Osteocyte (in vitro differentiated cells): ENCODE measurements around the gene NBAS. TPM values are rescaled to one million over a fixed set of nuclear protein-coding genes. Genes with fewer than 3 reads are reported as not detected.

Source experiments
- DNase-seq: peaks from one replicate; pipeline ENCODE4 v3.0.0; 2021; ENCODE audit warnings: mixed read lengths; ENCODE audit not compliant: unreplicated experiment; ENCODE audit errors: extremely low spot score
- H3K27ac Mint-ChIP-seq: one replicate; pipeline ENCODE4 v1.8.0; 2021; ENCODE audit warnings: mild to moderate bottlenecking, mixed read lengths; ENCODE audit not compliant: unreplicated experiment
- H3K27me3 Mint-ChIP-seq: one replicate; pipeline ENCODE4 v1.8.0; 2021; ENCODE audit warnings: mixed read lengths; ENCODE audit not compliant: unreplicated experiment
- H3K36me3 Mint-ChIP-seq: one replicate; pipeline ENCODE4 v1.8.0; 2021; ENCODE audit warnings: mixed read lengths; ENCODE audit not compliant: unreplicated experiment
- H3K4me1 Mint-ChIP-seq: one replicate; pipeline ENCODE4 v1.8.0; 2021; ENCODE audit warnings: mixed read lengths; ENCODE audit not compliant: unreplicated experiment
- H3K4me3 Mint-ChIP-seq: one replicate; pipeline ENCODE4 v1.8.0; 2021; ENCODE audit warnings: mild to moderate bottlenecking, moderate library complexity, mixed read lengths; ENCODE audit not compliant: unreplicated experiment
- H3K9me3 Mint-ChIP-seq: one replicate; pipeline ENCODE4 v1.8.0; 2021; ENCODE audit warnings: mixed read lengths; ENCODE audit not compliant: unreplicated experiment
- total RNA-seq: library from RNA; stranded (reverse); gene quantifications from 2 replicates; pipeline ENCODE4 v1.2.1, GENCODE V29; 2021
- TF ChIP-seq, protein P1 (sequence below): fragments of 200-600 bp; sonication (generic); IDR thresholded peaks from 2 replicates; pipeline ENCODE4 v1.5.0; 2021; ENCODE audit warnings: antibody characterized with exemption, mild to moderate bottlenecking, moderate library complexity

Gene NBAS
- total RNA-seq, 1 donor from 2014 or later = 43.6 TPM

DNA sequence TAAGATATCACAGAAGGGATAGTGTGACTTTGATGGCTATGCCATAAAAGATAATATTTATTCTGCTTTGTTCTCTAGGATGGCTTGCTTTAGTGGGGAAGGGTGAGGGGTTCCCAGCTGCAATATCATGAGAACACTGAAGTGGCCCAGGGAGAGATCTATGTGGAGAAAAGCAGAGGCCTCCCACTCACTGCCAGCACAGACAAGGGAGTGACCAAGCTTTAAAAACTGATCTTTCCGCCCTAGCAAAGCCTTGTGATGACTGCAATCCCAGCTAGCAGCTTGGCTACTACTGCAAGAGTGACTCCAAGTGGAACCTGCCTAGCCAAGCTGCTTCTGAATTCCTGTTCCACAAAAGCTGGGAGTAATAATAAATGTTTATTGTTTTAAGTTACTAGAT, 22.7 kb upstream of the NBAS start:
- no peak overlapping the region for H3K27ac Mint-ChIP-seq
- H3K27me3 Mint-ChIP-seq = peaks cover 20% of the 10 kb centered on the region
- H3K4me3 Mint-ChIP-seq = no peak overlapping the region
- no peaks in the 10 kb centered on the region for H3K36me3 Mint-ChIP-seq
- TF ChIP-seq, protein P1, sequence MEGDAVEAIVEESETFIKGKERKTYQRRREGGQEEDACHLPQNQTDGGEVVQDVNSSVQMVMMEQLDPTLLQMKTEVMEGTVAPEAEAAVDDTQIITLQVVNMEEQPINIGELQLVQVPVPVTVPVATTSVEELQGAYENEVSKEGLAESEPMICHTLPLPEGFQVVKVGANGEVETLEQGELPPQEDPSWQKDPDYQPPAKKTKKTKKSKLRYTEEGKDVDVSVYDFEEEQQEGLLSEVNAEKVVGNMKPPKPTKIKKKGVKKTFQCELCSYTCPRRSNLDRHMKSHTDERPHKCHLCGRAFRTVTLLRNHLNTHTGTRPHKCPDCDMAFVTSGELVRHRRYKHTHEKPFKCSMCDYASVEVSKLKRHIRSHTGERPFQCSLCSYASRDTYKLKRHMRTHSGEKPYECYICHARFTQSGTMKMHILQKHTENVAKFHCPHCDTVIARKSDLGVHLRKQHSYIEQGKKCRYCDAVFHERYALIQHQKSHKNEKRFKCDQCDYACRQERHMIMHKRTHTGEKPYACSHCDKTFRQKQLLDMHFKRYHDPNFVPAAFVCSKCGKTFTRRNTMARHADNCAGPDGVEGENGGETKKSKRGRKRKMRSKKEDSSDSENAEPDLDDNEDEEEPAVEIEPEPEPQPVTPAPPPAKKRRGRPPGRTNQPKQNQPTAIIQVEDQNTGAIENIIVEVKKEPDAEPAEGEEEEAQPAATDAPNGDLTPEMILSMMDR = no peak
- no peak for DNase-seq
- H3K4me1 Mint-ChIP-seq = no peaks in the 10 kb centered on the region
- H3K9me3 Mint-ChIP-seq = no peaks in the 10 kb centered on the region

DNA sequence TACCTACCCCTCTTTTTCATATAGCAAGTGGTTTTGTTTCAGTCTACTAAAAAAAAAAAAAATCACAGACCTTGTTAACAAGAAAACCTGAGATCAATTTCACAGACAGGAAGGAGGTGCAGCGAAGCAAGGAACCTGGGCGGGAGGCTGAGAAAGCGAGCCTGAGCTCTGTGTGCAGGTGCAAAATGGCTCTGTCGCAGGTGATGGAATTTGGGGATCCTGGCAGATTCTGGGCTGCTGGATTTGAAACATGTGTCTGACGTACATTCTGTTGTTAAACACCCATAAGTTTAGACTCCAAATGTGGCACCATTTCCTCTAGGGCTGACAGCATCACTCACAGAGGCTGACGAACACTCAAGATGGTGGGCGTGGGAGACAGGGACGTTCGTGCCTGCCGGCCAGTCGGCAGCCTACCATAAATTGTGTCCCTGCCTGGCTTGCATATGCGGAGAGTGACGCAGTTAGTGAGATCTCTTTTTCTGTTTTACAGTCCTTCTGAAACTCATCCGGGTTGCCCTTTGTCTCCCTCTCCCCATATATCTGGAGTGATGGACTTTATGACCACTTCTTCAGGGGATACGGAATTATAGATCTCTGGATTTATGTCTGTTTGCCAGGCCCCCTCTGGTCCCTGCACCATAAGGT, 21.7 kb upstream of the NBAS start:
- Mint-ChIP-seq H3K27me3 (peaks cover 20% of the 10 kb centered on the region), H3K9me3 (no peaks in the 10 kb centered on the region), H3K27ac (no peak overlapping the region), H3K36me3 (no peaks in the 10 kb centered on the region), H3K4me1 (no peaks in the 10 kb centered on the region), H3K4me3 (no peak overlapping the region)
- DNase-seq = no peak
- TF ChIP-seq, protein P1 = no peak

DNA sequence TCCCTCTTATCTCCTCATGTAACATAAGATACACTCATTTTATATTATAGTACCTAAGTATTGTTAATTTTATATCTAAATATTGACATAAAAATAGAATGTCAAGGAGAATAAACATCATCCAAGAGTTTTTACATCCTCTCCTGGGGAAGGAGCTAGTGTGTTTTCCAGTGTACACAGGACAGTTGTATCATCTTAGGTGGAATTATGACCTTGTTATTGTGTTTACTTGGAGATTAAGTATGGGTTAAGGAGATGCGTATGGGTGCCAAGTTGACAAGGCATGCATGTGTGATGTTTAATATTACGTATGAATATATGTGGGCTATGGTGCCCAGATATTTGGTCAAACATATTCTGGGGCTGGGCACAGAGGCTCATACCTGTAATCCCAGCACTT, 19.3 kb upstream of the NBAS start:
- no peak overlapping the region for H3K4me3 Mint-ChIP-seq
- DNase-seq = no peak
- no peaks in the 10 kb centered on the region for H3K4me1 Mint-ChIP-seq
- peaks cover 14% of the 10 kb centered on the region for H3K27me3 Mint-ChIP-seq
- H3K36me3 Mint-ChIP-seq = no peaks in the 10 kb centered on the region
- no peak overlapping the region for H3K27ac Mint-ChIP-seq
- TF ChIP-seq, protein P1 = no peak
- H3K9me3 Mint-ChIP-seq = no peaks in the 10 kb centered on the region

DNA sequence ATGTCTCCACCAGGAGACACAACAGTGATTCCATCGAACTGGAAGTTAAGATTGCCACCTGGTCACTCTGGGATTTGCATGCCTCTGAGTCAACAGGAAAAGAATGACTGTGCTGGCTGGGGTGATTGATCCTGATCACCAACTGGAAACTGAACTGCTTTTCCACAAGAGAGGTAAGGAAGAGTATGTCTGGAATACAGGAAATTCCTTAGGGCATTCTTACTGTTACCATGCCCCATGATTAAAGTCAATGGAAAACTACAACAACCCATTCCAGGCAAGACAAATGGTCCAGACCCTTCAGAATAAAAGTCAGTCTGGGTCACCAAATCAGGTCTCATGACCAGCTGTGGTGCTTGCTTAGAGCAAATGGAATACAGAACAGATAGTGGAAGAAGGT, 18.5 kb upstream of the NBAS start:
- H3K4me3 Mint-ChIP-seq = no peak overlapping the region
- H3K36me3 Mint-ChIP-seq = no peaks in the 10 kb centered on the region
- H3K27ac Mint-ChIP-seq = no peak overlapping the region
- no peak for DNase-seq
- no peaks in the 10 kb centered on the region for H3K4me1 Mint-ChIP-seq
- no peaks in the 10 kb centered on the region for H3K9me3 Mint-ChIP-seq
- TF ChIP-seq, protein P1 = no peak
- H3K27me3 Mint-ChIP-seq = peaks cover 12% of the 10 kb centered on the region

DNA sequence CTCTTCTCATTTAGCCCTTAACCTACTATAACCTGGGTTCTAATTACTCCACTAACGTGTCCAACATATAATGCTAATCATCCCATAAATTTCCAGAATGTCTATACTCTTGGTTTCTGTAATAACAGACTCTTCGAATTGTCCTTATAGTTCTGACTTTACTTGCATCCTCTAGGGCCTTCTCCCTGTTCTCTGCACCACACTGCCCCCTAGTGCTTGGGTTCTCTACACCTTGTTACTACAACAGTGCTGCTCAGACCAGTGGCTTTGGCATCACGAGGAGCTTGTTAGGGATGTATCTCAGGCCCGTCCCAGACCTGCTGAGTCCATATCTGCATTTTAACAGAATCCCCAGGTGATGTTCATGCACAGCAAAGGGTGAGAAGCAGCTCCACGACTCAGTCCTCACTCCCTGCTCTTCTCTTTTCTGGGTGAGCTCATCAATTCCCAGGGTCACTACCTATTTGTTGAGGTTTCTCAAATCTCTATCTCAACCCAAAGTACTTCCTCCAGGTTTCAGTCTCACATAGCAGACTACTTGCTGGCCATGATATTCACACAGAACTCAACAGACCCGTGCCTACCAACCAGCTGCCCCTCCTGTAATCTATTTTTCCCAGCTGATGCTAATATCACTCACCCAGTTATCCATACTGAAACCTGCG, 16.1 kb upstream of the NBAS start:
- DNase-seq = peak; percentile 95
- H3K27me3 Mint-ChIP-seq = peaks cover 6% of the 10 kb centered on the region
- no peaks in the 10 kb centered on the region for H3K36me3 Mint-ChIP-seq
- TF ChIP-seq, protein P1 = peak; percentile 90
- H3K27ac Mint-ChIP-seq = no peak overlapping the region
- H3K4me3 Mint-ChIP-seq = no peak overlapping the region
- H3K9me3 Mint-ChIP-seq = no peaks in the 10 kb centered on the region
- H3K4me1 Mint-ChIP-seq = no peaks in the 10 kb centered on the region
